Measurements from ENCODE around the gene RAI1. TPM values are rescaled to one million over a fixed set of nuclear protein-coding genes. Genes with fewer than 3 reads are reported as not detected.

RAI1 gene
- total RNA-seq, 1 donor from 2014 or later, result 38.1 TPM

- Histone ChIP-seq H3K36me3 (peaks cover 35% of the 10 kb centered on the region), H3K27ac (no peak overlapping the region), H3K4me1 (peaks cover 64% of the 10 kb centered on the region), H3K9me3 (no peaks in the 10 kb centered on the region), H3K4me3 (no peak overlapping the region), H3K27me3 (no peaks in the 10 kb centered on the region)
- intact Hi-C loops (cut with DNase I), result no loop called here
- no peak for DNase-seq
- no peak for ATAC-seq
- no peak for TF ChIP-seq CTCF (IDR thresholded peaks at IDR 0.05)
Measured at GRCh38 chr17:17820463-17821158, 139.4 kb downstream of the RAI1 start.

- intact Hi-C loops (cut with DNase I), result no loop called here
- peaks cover 77% of the 10 kb centered on the region for H3K4me1 ChIP-seq
- peak overlapping the region; percentile 47 for H3K27ac ChIP-seq
- TF ChIP-seq CTCF (IDR thresholded peaks at IDR 0.05), result no peak
- ATAC-seq (no peak), DNase-seq (no peak)
- H3K36me3 ChIP-seq, result peaks cover 24% of the 10 kb centered on the region
- peak overlapping the region; percentile 55 for H3K4me3 ChIP-seq
- no peaks in the 10 kb centered on the region for H3K9me3 ChIP-seq
- no peaks in the 10 kb centered on the region for H3K27me3 ChIP-seq
Measured at GRCh38 chr17:17822189-17822588, 140.9 kb downstream of the RAI1 start.

- ATAC-seq (no peak), DNase-seq (no peak)
- intact Hi-C loops (cut with DNase I), result no loop called here
- H3K4me3 ChIP-seq, result peak overlapping the region; percentile 55
- no peaks in the 10 kb centered on the region for H3K9me3 ChIP-seq
- no peaks in the 10 kb centered on the region for H3K27me3 ChIP-seq
- H3K27ac ChIP-seq, result peak overlapping the region; percentile 47
- peaks cover 77% of the 10 kb centered on the region for H3K4me1 ChIP-seq
- TF ChIP-seq CTCF (IDR thresholded peaks at IDR 0.05), result no peak
- peaks cover 20% of the 10 kb centered on the region for H3K36me3 ChIP-seq
Measured at GRCh38 chr17:17822616-17823015, 141.4 kb downstream of the RAI1 start.

GRCh38 chr17:17823433-17824118, 142.3 kb downstream of the RAI1 start:
- peak; percentile 91 for ATAC-seq

GRCh38 chr17:17824119-17824782, 143.0 kb downstream of the RAI1 start:
- DNase-seq, result no peak
- peak overlapping the region; percentile 48 for H3K4me3 ChIP-seq
- H3K9me3 ChIP-seq, result no peaks in the 10 kb centered on the region
- peaks cover 7% of the 10 kb centered on the region for H3K36me3 ChIP-seq
- intact Hi-C loops (cut with DNase I), result no loop called here
- H3K27me3 ChIP-seq, result no peaks in the 10 kb centered on the region
- peak overlapping the region; percentile 80 for H3K27ac ChIP-seq
- H3K4me1 ChIP-seq, result peaks cover 66% of the 10 kb centered on the region
- ATAC-seq, result no peak
- TF ChIP-seq CTCF (IDR thresholded peaks at IDR 0.05), result no peak

More at GRCh38 chr17:17823433-17824118, 142.3 kb downstream of the RAI1 start:
- Histone ChIP-seq H3K27me3 (no peaks in the 10 kb centered on the region), H3K4me1 (peaks cover 72% of the 10 kb centered on the region), H3K4me3 (peak overlapping the region; percentile 55), H3K27ac (peak overlapping the region; percentile 80), H3K9me3 (no peaks in the 10 kb centered on the region), H3K36me3 (peaks cover 14% of the 10 kb centered on the region)
- no peak for TF ChIP-seq CTCF (IDR thresholded peaks at IDR 0.05)
- DNase-seq, result peak; percentile 92
- intact Hi-C loops (cut with DNase I), result no loop called here
